HG02798 (cell line): ENCODE results near the gene EVC2.

Experiments used
- ATAC-seq: cut with Tn5 transposase; IDR thresholded peaks from one replicate; pipeline ENCODE4 v1.9.1; 2021; ENCODE audit warnings: mild to moderate bottlenecking; ENCODE audit not compliant: unreplicated experiment, poor library complexity

The EVC2 gene

GRCh38 chr4:5708449-5709206 is at the start of gene EVC2:
Gene EVC2 (minus strand): TSS chr4:5708559. CDS start chr4:5708513, 46 bp downstream.
- no peak for ATAC-seq

- ATAC-seq = no peak
Observed at GRCh38 chr4:5757954-5758353, 49.6 kb upstream of the EVC2 start.

- no peak for ATAC-seq
Observed at GRCh38 chr4:5757536-5757935, 49.2 kb upstream of the EVC2 start.

GRCh38 chr4:5757091-5757490 is 48.7 kb upstream of the EVC2 start:
- ATAC-seq = no peak

- ATAC-seq = no peak
Observed at GRCh38 chr4:5756271-5756670, 47.9 kb upstream of the EVC2 start.

GRCh38 chr4:5755679-5756078 is 47.3 kb upstream of the EVC2 start:
- ATAC-seq = no peak

GRCh38 chr4:5755161-5755560 is 46.8 kb upstream of the EVC2 start:
- ATAC-seq = no peak

- ATAC-seq = no peak
Observed at GRCh38 chr4:5754529-5754881, 46.1 kb upstream of the EVC2 start.

- no peak for ATAC-seq
Observed at GRCh38 chr4:5753766-5754528, 45.6 kb upstream of the EVC2 start.

- ATAC-seq = no peak
Observed at GRCh38 chr4:5753366-5753765, 45.0 kb upstream of the EVC2 start.

- no peak for ATAC-seq
Observed at GRCh38 chr4:5752376-5753184, 44.2 kb upstream of the EVC2 start.

GRCh38 chr4:5751666-5752375 is 43.5 kb upstream of the EVC2 start:
- no peak for ATAC-seq

- no peak for ATAC-seq
Observed at GRCh38 chr4:5750946-5751665, 42.7 kb upstream of the EVC2 start.

- ATAC-seq = no peak
Observed at GRCh38 chr4:5750052-5750945, 41.9 kb upstream of the EVC2 start.

- ATAC-seq = no peak
Observed at GRCh38 chr4:5749568-5749967, 41.2 kb upstream of the EVC2 start.

GRCh38 chr4:5747738-5748375 is 39.5 kb upstream of the EVC2 start:
- no peak for ATAC-seq

GRCh38 chr4:5746829-5747737 is 38.7 kb upstream of the EVC2 start:
- no peak for ATAC-seq
